HepG2 (cell line): ENCODE measurements around the gene SLC35F1. TPM values are rescaled to one million over a fixed set of nuclear protein-coding genes. Genes with fewer than 3 reads are reported as not detected.

Experiments used
- ATAC-seq: fragments of 200-7000 bp; cut with Tn5 transposase; 3 replicates; pipeline ENCODE4 v1.9.1; 2020; ENCODE audit warnings: mild to moderate bottlenecking, moderate library complexity
- BruUV-seq: library from RNA; stranded (reverse); fragments of 400-500 nt; replicated peaks from 2 replicates; lab custom pipeline; 2021; lab: Mats Ljungman, UMichigan
- CTCF ChIA-PET: fragments of 300-600 bp; formaldehyde crosslinking; extraction: SDS; loops from one replicate; lab custom pipeline; 2021; ENCODE audit warnings: low total read pairs, inconsistent platforms, low intra/inter-chr PET ratio; lab: Yijun Ruan, JAX
- POLR2A ChIA-PET: fragments of 350-600 bp; sonication (Branson Sonifier 250); formaldehyde crosslinking; loops from one replicate; lab custom pipeline; 2020; ENCODE audit warnings: antibody characterized with exemption, inconsistent platforms; lab: Yijun Ruan, JAX
- DNase-seq: peaks from one replicate; pipeline ENCODE4 v3.0.0-alpha.2; 2015; ENCODE audit warnings: low spot score
- FAIRE-seq: peaks from 3 replicates; lab custom pipeline; 2011; peaks lifted over from hg19 to GRCh38; lab: Jason Lieb, UNC
- H2AFZ ChIP-seq: one replicate; pipeline ENCODE4 v1.6.1; 2011; ENCODE audit warnings: low read length, inconsistent platforms
- H3K27ac ChIP-seq: fragments of 300-600 bp; 3 replicates; pipeline ENCODE4 v1.8.0; 2011; ENCODE audit warnings: mixed run types, mild to moderate bottlenecking, mixed read lengths, low read length, inconsistent platforms; ENCODE audit not compliant: insufficient read depth; ENCODE audit errors: extremely low read length
- H3K27me3 ChIP-seq, 2 experiments: fragments of 200-600 bp in 1 of 2; 2 replicates in 1 of 2; 3 replicates in 1 of 2; pipeline versions ENCODE4 v1.6.0 to v1.8.0; 2011; ENCODE audit warnings: low read length in 2 of 2, mild to moderate bottlenecking in 2 of 2, moderate library complexity in 2 of 2, inconsistent platforms in 1 of 2; ENCODE audit not compliant: insufficient read depth in 2 of 2, control insufficient read depth in 1 of 2
- H3K36me3 ChIP-seq, 2 experiments: fragments of 200-600 bp in 1 of 2; replicated peaks in 1 of 2; 2 replicates in 1 of 2; 3 replicates in 1 of 2; pipeline versions ENCODE4 v1.5.1 to v1.8.0; 2011; ENCODE audit warnings: low read length in 2 of 2, inconsistent platforms in 1 of 2; ENCODE audit not compliant: insufficient read depth in 2 of 2, control insufficient read depth in 1 of 2
- H3K4me1 ChIP-seq: 2 replicates; pipeline ENCODE4 v1.5.1; 2012; ENCODE audit warnings: low read length, inconsistent platforms; ENCODE audit not compliant: insufficient read depth
- H3K4me2 ChIP-seq: 2 replicates; pipeline ENCODE4 v1.6.0; 2011; ENCODE audit warnings: low read depth, low read length, inconsistent platforms
- H3K4me3 ChIP-seq, 3 experiments: fragments of 200-600 bp in 1 of 3; sonication (generic), shearing (Covaris generic) in 1 of 3; replicated peaks in 1 of 3; 2 replicates each; pipeline ENCODE4 v1.5.1; 2011 to 2016; ENCODE audit warnings: low read length in 3 of 3, inconsistent platforms in 2 of 3, low read depth in 2 of 3, mild to moderate bottlenecking in 2 of 3, control low read depth in 1 of 3, mixed read lengths in 1 of 3; ENCODE audit not compliant: insufficient read depth in 1 of 3
- H3K79me2 ChIP-seq: one replicate; pipeline ENCODE4 v1.6.1; 2011; ENCODE audit warnings: low read length, inconsistent platforms; ENCODE audit not compliant: insufficient read depth
- H3K9ac ChIP-seq: 2 replicates; pipeline ENCODE4 v1.6.0; 2011; ENCODE audit warnings: mild to moderate bottlenecking, low read depth, low read length, inconsistent platforms; ENCODE audit not compliant: insufficient read depth
- H3K9me3 ChIP-seq: 2 replicates; pipeline ENCODE4 v1.5.1; 2012; ENCODE audit warnings: mild to moderate bottlenecking, low read length
- H4K20me1 ChIP-seq: 2 replicates; pipeline ENCODE4 v1.6.0; 2011; ENCODE audit warnings: inconsistent platforms, mild to moderate bottlenecking, low read length, moderate library complexity; ENCODE audit not compliant: insufficient read depth
- ATF1 ChIP-seq: IDR thresholded peaks from 2 replicates; pipeline ENCODE4 v1.6.1; 2016; ENCODE audit warnings: mild to moderate bottlenecking, control low read depth
- FOXC1 ChIP-seq: sonication (generic); formaldehyde crosslinking; IDR thresholded peaks from 2 replicates; pipeline ENCODE4 v1.8.0; 2022; ENCODE audit warnings: mild to moderate bottlenecking, missing genetic modification reagents, borderline replicate concordance
- KDM5B ChIP-seq: sonication (generic); formaldehyde crosslinking; IDR thresholded peaks from 2 replicates; pipeline ENCODE4 v1.4.0; 2020; ENCODE audit warnings: missing genetic modification reagents, mild to moderate bottlenecking, borderline replicate concordance
- MTA3 ChIP-seq: sonication (generic); formaldehyde crosslinking; IDR thresholded peaks from 2 replicates; pipeline ENCODE4 v1.4.0; 2020; ENCODE audit warnings: missing genetic modification reagents
- NAIF1 ChIP-seq: sonication (generic); formaldehyde crosslinking; IDR thresholded peaks from 2 replicates; pipeline ENCODE4 v1.5.0; 2020; ENCODE audit warnings: mild to moderate bottlenecking, missing genetic modification reagents, borderline replicate concordance
- NR2F6 ChIP-seq, 2 experiments: IDR thresholded peaks; 2 replicates each; pipeline ENCODE4 v1.6.1; 2016; ENCODE audit warnings: antibody characterized with exemption in 1 of 2, mild to moderate bottlenecking in 1 of 2
- ZNF644 ChIP-seq: IDR thresholded peaks from 2 replicates; pipeline ENCODE4 v1.6.1; 2016; ENCODE audit warnings: low read depth
- ZNF883 ChIP-seq: sonication (generic); formaldehyde crosslinking; IDR thresholded peaks from 2 replicates; pipeline ENCODE4 v1.5.1; 2020; ENCODE audit warnings: mild to moderate bottlenecking, missing genetic modification reagents; ENCODE audit errors: not compliant biosample characterization
- WGBS: methylation state at CpG from one replicate; pipeline ENCODE4 v1.1.6; 2017; ENCODE audit warnings: low lambda C conversion rate; 5-methylcytosine and 5-hydroxymethylcytosine counted together
- in situ Hi-C: cut with HindIII; loops from 2 replicates; pipeline ENCODE4 v1.10.0; 2017; ENCODE audit warnings: low pct_unique_long_range_greater_than_20kb; ENCODE audit not compliant: extremely low pct_ligation_motif_present
- intact Hi-C: fragments of 100-400 bp; cut with micrococcal nuclease; formaldehyde crosslinking; loops from one replicate; pipeline ENCODE4 v1.10.0; 2022; ENCODE audit not compliant: unreplicated experiment
- polyA plus RNA-seq, 8 experiments: library from polyadenylated mRNA; depleted of rRNA in 3 of 8; stranded (reverse) in 7 of 8; unstranded in 1 of 8; fragments of >200 nt; fragmentation: Illumina TruSeq in 4 of 8; extraction: Trizol in 4 of 8; gene quantifications; 2 replicates each; pipeline versions ENCODE4 v1.2.1 to v1.2.3, GENCODE V29; 2011 to 2016; ENCODE audit warnings: low read depth in 4 of 8, missing spikeins in 1 of 8, mixed read lengths in 1 of 8; ENCODE audit not compliant: insufficient read depth in 1 of 8
- total RNA-seq, 5 experiments: library from RNA; depleted of rRNA; stranded (reverse); fragments of >200 nt; fragmentation: Illumina TruSeq; extraction: Trizol; gene quantifications; 2 replicates each; pipeline ENCODE4 v1.2.3, GENCODE V29; 2016; ENCODE audit warnings: low read depth in 1 of 5
- TF ChIP-seq, protein P1 (sequence below): sonication (generic); formaldehyde crosslinking; conservative IDR thresholded peaks from 2 replicates; pipeline ENCODE4 v1.8.1; 2023; ENCODE audit warnings: missing genetic modification reagents
- TF ChIP-seq, protein P2 (sequence below): sonication (generic); formaldehyde crosslinking; IDR thresholded peaks from 2 replicates; pipeline ENCODE4 v1.8.0; 2022; ENCODE audit warnings: missing genetic modification reagents, mild to moderate bottlenecking, inconsistent platforms, borderline replicate concordance

Gene SLC35F1
- total and polyA plus RNA-seq, 2 of the 13 experiments (the other 11 are each of a cell fraction or from before 2014, with no cell fraction given), result 0.01 TPM; not detected in 1

DNA sequence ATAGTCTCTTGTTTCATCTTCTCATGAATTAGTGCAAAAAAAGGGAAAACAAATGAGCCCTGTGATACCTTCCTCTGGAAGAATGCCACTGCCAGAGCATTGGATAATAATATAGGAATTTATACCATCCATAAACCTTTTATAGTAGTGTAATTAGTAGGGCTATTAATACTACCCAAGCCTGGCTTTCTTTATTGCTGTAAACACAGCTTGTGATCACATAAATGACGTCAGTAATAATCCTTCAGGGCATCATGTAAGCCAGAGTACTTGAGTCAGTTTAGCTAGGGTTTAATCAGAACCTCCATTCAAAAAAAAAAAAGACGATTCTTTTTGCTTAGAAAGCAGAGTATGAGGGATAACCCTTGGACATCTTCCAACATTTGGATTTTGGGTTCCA lies 264.8 kb downstream of the SLC35F1 start (continued):
- TF ChIP-seq ATF1 (CRISPR knock-in tag), result no peak
- TF ChIP-seq, all 625 proteins: peak for 2

DNA sequence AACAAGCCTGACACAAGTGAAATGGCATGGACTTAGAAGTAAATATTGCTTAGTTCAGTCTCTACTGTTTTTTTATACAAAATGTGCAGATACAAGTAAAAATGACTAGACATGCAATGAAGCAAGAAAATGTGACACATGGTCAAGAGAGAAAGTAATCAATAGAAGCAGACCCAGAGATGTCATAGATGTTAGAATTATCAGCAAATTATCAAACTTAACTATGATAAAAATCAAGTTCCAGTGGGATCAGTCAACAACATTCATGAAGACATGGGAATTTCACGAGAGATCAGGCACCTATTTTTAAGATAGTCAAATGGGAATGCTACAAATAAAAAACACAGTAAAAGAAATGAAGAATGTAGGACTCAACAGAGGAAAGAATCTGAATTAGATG lies 267.0 kb downstream of the SLC35F1 start:
- no peak overlapping the region for H3K9ac ChIP-seq
- H3K27me3 ChIP-seq, result no peaks in the 10 kb centered on the region
- 0% methylated on average over 1 of the region's 1 CpG for WGBS
- no peaks in the 10 kb centered on the region for H3K79me2 ChIP-seq
- no peak for DNase-seq
- FAIRE-seq, result no peak
- no peaks in the 10 kb centered on the region for H3K4me1 ChIP-seq
- no peak for ATAC-seq
- intact Hi-C loops, result no loop called here
- TF ChIP-seq, protein P1, sequence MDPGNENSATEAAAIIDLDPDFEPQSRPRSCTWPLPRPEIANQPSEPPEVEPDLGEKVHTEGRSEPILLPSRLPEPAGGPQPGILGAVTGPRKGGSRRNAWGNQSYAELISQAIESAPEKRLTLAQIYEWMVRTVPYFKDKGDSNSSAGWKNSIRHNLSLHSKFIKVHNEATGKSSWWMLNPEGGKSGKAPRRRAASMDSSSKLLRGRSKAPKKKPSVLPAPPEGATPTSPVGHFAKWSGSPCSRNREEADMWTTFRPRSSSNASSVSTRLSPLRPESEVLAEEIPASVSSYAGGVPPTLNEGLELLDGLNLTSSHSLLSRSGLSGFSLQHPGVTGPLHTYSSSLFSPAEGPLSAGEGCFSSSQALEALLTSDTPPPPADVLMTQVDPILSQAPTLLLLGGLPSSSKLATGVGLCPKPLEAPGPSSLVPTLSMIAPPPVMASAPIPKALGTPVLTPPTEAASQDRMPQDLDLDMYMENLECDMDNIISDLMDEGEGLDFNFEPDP, result no peak
- TF ChIP-seq KDM5B (CRISPR knock-in tag) (no peak), MTA3 (CRISPR knock-in tag) (no peak), ZNF883 (CRISPR knock-in tag) (no peak), NAIF1 (CRISPR knock-in tag) (no peak), NR2F6 (IDR thresholded peaks at IDR 0.05) (no peak), NR2F6 (CRISPR knock-in tag; IDR thresholded peaks at IDR 0.05) (no peak), ZNF644 (CRISPR knock-in tag) (no peak), FOXC1 (CRISPR knock-in tag) (no peak)
- TF ChIP-seq, protein P2, sequence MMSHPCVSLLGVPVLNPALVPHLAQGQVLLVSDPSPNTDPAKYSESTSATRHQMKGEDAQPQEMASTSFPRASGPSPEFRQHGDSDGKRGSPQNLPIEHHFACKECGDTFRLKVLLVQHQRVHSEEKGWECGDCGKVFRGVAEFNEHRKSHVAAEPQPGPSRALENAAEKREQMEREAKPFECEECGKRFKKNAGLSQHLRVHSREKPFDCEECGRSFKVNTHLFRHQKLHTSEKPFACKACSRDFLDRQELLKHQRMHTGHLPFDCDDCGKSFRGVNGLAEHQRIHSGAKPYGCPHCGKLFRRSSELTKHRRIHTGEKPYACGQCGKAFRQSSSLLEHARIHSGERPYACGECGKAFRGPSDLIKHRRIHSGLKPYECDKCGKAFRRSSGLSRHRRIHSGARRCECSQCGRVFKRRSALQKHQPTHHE (CRISPR knock-in tag), result no peak
- H3K36me3 ChIP-seq, result no peaks in the 10 kb centered on the region
- H4K20me1 ChIP-seq, result no peaks in the 10 kb centered on the region
- in situ Hi-C loops, result no loop called here
- H3K4me2 ChIP-seq, result no peak overlapping the region
- no peak overlapping the region for H2AFZ ChIP-seq
- CTCF ChIA-PET, result no interaction called here
- POLR2A ChIA-PET, result no interaction called here
- no TSS peak for BruUV-seq
- H3K27ac ChIP-seq, result no peak overlapping the region
- peaks cover 7% of the 10 kb centered on the region; the same call in 1 of the 2 replicates for H3K9me3 ChIP-seq
- H3K4me3 ChIP-seq, result no peak overlapping the region
